ENCODE data around the gene RANBP2.
A peak's percentile ranks its signal among the peaks of the same experiment; 100 is the strongest.
"Not testable (repeated sequence)": the region's sequence is repeated elsewhere in the genome, so short reads cannot be mapped to it uniquely, and the experiment has no call there.

The RANBP2 gene

DNA sequence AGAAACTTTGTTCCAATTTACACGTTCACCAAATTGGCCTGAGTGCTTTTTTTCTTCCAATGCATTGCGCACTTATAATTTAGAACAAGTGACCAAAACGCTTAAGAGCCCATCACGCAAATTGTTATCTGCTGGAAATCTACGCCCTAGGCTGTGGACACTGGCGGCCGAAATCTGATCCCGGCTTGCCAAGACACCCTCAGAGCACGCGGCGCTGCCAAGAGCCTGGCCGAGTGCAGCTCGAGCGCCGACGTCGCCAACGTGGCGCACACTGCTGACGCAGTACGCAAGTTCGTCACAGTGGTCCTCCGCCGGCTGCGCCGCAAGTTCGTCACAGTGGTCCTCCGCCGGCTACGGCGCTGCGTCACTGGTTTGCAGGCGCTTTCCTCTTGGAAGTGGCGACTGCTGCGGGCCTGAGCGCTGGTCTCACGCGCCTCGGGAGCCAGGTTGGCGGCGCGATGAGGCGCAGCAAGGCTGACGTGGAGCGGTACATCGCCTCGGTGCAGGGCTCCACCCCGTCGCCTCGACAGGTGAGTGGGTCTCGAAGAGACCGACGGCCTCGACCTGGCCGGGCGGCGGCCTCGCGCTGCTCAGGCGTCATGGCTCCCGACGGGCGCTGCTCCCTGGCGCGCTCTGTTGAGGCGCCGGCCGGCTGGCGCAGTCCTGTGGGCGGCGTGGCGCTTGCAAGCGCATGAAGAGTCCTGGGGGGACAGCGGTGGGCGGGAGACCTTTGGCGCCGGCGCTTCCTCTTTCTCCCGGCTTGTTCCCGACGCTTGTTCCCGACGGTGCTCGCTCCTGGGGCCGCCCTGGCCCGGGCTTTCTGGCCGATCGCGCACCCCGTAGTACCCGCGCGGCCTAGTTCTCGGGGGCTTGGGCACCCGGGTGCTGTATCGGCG, at the start of gene RANBP2:
Gene RANBP2 (plus strand): TSS at position 334 of the 896 bp plus-strand sequence. CDS start 125 bp downstream, at position 459.
- peak; percentile 80 to 88 (median 85) for DNase-seq

DNA sequence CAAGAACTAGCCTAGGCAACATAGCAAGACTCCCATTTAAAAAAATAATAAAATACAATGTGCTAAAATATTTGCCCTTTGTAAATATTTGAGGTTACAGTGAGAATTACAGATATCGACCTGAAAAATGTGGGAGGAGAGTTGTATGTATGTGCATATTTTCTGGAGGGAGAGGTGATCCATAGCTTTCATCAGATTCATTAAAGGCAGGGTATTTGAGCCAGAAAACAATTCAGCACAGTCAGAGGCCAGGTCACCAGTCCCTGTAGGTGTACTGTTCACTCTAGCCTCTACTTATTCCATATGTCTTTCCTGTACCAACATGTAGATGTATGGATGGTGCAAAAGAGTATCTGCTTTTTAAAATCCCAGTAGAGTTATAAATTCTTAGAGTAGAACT, 49.0 kb upstream of the RANBP2 start:
- DNase-seq: not testable (repeated sequence)

DNA sequence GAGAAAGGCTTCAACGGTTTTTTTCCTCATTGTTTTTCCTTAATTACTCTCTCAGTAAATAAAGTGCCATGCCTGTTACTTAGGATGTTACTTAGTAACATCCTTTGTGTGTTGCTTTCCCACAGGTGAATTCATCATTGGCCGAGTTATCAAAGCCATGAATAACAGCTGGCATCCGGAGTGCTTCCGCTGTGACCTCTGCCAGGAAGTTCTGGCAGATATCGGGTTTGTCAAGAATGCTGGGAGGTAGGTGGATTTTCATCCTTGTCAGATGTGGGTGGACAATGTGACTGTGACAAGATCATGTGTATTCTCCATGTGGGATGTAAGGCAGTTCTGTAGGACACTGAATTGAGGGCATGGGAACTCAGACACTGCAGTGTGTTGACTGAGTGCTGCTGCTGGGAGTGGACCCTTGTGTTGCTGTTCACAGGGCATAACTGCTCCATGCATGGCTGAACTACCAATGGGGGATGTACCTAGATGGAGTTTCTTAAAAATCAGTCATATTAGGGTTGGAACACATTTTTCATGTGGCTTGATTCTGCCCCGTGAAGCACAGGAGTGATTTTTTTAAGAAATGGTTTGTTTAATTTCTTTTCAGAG, 47.0 kb upstream of the RANBP2 start:
- not testable (repeated sequence) for DNase-seq

DNA sequence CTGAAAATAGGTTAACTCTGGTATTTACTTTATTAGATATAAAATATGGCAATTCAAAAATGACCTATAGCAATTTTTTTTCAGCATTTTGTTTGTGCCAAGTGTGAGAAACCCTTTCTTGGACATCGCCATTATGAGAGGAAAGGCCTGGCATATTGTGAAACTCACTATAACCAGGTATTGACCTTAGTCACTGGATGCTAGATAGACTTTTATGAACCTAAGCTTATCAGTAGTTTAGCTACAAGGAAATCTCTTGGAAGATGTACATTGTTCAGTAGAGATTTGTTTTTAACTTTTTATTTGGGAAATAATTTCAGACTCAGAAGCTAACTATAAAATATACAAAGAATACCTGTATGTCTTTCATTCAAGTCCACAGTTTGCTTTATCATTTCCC, 42.8 kb upstream of the RANBP2 start:
- not testable (repeated sequence) for DNase-seq

DNA sequence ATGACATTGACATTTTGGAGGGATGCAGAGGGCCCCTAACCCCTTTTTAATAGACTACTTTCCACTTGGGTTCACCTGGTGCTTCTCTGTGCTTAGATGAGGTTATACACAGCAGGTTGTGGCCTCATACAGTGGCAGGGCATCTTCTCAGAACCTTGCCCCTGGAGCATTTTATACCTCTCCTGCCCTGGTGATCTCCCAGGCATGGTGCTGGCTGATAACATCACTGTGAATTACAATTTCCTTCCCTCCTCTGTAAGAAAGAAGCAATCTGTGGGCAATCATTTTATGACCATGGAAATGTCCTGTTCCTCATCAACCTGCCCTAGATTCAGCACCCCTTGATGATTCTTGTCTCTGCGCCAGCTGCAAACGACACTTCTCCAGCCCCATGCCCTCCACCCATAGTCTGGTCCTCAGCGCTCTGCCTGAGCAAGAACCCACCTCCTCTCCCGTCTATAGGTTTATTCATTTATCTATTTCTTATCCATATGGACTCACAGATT, 42.0 kb upstream of the RANBP2 start:
- DNase-seq: not testable (repeated sequence)

DNA sequence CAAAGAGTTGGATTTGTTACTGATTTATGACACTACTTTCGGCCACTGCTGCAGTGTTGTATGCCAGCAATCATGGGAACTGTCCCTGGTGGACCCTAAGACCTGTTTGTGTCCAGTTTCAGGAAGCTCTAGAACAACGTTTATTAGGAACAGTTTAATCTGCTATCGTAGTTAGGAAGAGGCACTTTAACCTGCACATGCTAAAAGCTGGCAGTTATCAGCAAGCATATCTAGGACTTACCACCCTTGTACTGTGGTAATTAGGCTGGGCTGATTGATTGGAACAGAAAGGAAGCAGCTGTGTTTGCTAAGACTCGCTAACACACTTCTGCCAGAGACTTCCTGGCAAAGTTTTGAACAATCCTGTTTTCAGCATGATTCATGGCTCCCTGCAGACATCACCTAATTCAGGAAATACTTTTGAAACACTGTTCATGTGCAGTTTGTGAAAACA, 41.1 kb upstream of the RANBP2 start:
- not testable (repeated sequence) for DNase-seq

DNA sequence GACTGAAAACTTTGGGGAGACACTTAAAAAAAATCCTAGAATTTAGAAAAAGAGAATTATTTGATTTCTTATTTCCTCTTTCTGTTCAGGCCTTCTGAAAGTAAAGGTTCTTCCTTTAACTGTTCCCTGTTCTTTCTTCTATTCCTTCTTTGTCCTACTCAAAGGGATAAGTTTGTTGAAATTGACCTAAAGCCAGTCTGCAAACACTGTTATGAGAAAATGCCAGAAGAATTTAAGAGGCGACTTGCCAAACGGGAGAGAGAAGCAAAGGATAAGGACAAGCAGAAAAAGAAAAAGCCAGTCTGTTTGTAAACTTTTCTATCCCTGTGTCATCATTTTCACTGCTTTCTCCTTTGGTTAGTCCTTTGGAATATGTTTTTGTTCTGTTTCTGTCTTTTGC, 38.5 kb upstream of the RANBP2 start:
- not testable (repeated sequence) for DNase-seq

DNA sequence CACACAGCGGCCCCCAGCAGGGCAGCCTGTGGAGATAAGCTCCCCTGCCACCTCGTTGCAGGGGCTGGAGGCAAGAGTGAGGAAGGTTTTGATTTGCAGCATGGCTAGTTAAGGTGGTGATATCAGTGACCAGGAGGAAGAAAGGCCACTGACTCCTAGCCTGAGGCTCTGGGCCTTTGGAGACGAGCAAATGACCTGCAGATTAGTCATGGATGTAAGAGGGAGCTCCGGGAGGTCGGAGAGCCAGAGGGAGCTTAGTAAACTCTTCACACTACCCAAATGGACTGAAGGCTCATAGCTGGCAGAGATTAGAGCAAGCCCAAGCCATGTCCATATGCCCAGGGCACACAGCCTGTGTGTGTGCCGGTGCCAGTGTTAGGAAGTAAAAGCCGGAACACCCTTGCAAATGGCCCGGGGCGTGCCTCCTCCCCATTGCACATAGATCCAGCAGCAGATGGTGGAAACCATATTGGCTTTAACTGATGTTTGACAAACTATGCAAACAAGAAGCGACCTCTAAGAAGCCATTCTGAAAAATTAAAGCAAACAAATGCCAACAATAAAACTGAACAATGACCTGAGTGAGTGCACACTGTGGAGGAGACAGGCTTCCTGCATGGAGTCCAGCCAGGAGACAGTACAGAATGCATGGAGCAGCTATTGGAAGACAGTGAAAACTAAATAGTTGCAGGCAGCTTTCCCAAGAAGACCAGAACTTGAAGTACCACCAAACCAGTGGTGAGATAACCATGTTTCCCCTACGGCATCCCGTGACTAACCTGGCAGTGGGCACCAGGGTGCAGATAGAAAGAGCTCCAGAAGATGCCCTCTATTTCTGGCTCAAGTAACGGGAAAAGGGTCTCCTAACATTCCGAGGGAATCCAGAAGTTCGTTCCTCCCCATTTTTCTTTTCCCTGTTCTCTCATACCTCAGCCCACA, 30.2 kb upstream of the RANBP2 start:
- not testable (repeated sequence) for DNase-seq

DNA sequence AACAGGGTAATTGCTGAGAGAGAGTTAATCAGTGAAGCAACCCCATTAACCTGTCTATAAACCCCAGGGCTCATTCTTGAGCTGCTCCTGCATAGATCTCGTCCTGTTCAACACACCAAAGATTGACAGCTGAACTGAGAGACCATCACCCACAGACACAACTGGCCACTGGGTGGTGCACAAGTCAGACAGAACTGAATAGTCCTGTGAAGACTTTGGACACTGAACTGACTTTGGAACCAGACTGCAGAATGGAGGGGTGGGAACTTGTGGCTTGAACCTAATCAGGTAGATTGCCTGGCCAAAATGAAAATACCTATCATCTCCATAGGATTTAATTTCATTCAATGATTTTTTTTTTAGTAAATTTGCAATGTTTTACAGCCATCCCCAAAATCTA, 29.3 kb upstream of the RANBP2 start:
- DNase-seq: not testable (repeated sequence)

DNA sequence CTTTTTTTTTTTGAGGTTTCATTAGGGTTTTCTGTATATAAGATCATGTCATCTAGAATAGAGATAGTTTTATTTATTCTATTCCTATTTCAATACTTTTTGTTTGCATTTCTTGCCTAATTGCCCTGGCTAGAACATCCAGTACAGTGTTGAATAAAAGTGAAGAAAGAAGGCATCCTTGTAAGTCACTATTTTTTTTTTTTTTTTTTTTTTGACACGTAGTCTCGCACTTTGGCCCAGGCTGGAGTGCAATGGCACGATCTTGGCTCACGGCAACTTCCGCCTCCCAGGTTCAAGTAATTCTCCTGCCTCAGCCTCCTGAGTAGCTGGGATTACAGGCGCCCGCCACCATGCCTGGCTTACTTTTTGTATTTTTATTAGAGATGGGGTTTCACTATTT, 27.8 kb upstream of the RANBP2 start:
- no peak for DNase-seq

DNA sequence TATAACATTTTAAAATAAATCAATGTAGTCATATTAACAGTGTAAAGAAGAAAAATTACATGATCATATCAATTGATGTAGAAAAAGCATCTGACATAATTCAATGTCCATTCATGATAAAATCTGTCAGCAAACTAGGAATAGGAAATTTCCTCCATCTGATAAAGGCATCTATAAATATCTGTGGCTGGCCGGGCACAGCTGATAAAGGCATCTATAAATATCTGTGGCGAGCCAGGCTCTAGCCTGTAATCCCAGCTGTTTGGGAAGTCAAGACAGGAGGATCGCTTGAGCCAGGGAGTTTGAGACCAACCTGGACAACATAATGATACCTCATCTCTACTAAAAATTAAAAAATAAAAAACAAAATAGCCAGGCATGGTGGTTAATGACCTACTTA, 18.1 kb upstream of the RANBP2 start:
- DNase-seq: no peak

DNA sequence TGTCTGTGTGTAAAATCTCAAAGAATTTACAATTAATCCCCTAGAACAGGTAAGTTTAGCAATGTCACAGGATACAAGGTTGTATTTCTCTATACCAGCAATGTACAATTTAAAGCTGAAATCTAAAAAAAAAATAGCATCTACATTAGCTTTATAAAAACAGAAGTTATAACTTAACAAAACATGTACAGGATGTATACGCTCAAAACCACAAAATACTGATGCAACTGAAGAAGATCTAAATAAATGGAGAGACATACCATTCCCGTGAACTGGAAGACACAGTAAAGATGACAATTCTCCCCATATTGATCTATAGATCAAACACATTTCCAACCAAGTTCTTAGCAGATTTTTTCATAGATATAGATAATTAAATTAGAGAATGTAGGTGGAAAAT, 17.5 kb upstream of the RANBP2 start:
- no peak for DNase-seq

DNA sequence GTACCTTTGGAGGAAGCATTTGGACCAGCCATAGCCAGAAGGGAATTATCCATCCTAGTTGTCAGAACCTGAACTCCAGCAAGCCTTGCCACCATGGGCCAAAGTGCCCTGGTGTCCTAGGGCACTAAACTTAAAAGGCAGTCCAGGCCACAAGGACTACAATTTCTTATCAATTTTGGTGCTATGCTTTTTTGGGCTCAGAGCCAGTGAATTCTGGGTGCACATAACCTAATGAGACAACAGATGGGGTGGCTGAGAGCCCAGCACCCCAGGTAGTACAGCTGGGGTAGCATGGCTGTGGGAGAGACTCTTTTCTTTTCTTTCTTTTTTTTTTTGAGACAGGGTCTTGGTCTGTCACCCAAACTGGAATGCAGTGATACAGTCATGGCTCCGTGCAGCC, 14.4 kb upstream of the RANBP2 start:
- DNase-seq: no peak

DNA sequence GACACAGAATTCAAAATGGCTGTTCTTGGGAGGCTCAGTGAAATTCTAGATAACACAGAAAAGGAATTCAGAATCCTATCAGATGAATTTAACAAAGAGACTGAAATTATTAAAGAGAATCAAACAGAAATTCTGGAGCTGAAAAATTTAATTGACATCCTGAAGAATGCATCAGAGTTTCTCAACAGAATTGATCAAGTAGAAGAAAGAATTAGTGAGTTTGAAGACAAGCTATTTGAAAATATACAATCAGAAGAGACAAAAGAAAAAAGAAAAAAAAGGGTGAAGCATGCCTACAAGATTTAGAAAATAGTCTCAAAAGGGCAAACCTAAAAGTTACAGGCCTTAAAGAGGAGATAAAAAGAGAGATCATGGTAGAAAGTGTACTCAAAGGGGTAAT, 12.0 kb upstream of the RANBP2 start:
- DNase-seq: no peak

DNA sequence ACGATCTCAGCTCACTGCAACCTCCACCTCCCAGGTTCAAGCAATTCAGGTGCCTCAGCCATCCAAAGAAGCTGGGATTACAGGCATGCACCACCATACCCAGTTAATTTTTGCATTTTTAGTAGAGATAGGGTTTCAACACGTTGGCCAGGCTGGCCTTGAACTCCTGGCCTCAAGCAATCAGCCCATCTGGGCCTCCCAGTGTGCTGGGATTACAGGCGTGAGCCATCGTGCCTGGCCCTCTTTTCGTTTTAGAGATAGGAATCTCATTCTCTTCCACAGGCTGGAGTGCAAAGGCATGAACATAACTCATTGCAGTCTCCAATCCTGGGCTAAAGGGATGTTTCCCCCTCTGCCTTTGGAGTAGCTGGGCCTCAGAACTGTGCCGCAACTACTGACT, 2.3 kb upstream of the RANBP2 start:
- not testable (repeated sequence) for DNase-seq

DNA sequence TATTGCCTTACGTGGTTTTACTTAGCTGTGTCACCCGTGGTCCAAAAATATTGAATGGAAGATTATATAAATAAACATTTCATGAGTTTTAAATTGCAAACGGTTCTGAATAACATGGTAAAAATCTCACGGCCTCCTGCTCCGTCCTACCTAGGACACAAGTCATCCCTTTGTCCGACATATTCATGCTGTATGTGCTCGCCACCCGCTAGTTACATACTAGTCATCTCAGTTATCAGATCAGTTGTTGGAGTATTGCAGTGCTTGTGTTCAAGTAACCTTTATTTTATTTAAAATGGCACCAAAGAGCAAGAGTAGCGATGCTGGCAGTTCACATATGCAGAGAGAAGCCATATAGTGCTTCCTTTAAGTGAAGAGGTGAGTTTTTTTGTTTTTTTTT, 6.8 kb downstream of the RANBP2 start:
- not testable (repeated sequence) for DNase-seq

DNA sequence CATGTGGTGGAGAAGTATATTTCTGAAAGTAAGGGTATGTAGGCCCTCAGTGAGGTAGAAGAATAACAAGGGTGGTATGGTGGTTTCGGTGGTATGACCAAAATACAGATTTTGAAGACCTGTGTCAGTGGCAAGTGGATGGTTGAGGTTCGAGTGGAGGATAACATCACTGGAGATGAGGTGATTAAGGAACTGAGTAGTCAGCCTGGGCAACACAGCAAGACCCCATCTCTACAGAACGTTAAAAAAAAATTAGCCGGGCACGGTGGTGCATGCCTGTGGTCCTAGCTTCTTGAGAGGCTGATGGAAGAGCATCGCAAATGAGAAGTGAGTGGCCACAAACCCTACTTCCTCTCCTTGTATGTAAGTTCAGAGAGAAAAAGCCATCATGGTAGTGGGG, 15.4 kb downstream of the RANBP2 start:
- not testable (repeated sequence) for DNase-seq

DNA sequence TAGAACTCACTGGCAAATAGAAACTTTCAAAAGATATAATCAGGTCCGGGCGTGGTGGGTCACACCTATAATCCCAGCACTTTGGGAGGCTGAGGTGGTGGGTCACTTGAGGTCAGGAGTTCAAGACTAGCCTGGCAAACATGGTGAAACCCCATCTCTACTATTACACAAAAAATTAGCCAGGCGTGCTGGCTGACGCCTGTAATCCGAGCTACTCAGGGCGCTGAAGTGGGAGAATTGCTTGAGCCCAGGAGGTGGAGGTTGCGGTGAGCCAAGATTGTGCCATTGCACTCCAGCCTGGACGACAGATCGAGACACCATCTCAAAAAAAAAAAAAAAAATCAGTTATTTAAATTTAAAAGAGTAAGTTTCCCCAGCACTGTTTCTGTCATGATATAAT, 38.7 kb downstream of the RANBP2 start:
- DNase-seq: not testable (repeated sequence)

DNA sequence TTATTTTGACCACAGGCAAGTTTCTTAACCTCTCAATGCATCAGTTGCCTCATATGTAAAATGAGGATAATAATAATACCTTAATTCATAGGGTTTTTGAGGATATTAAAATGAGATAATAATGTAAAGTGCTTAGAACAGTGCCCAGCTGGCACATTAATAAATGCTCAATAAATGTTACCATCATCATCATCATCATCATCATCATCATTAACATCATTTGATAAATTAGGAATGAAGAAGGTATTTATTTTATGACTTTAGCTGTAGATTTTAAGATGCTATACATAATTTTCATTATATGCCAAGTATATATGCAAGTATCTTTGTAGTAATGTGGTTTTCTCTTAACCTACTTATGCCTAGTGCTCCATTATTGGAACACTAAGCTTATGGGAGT, 43.3 kb downstream of the RANBP2 start:
- not testable (repeated sequence) for DNase-seq

DNA sequence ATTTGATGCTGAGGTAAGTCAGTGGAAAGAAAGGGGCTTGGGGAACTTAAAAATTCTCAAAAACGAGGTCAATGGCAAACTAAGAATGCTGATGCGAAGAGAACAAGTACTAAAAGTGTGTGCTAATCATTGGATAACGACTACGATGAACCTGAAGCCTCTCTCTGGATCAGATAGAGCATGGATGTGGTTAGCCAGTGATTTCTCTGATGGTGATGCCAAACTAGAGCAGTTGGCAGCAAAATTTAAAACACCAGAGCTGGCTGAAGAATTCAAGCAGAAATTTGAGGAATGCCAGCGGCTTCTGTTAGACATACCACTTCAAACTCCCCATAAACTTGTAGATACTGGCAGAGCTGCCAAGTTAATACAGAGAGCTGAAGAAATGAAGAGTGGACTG, 47.4 kb downstream of the RANBP2 start:
- DNase-seq: not testable (repeated sequence)

DNA sequence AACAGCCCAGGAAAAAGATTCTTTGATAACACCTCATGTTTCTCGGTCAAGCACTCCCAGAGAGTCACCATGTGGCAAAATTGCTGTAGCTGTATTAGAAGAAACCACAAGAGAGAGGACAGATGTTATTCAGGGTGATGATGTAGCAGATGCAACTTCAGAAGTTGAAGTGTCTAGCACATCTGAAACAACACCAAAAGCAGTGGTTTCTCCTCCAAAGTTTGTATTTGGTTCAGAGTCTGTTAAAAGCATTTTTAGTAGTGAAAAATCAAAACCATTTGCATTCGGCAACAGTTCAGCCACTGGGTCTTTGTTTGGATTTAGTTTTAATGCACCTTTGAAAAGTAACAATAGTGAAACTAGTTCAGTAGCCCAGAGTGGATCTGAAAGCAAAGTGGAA, 48.6 kb downstream of the RANBP2 start:
- DNase-seq: not testable (repeated sequence)

DNA sequence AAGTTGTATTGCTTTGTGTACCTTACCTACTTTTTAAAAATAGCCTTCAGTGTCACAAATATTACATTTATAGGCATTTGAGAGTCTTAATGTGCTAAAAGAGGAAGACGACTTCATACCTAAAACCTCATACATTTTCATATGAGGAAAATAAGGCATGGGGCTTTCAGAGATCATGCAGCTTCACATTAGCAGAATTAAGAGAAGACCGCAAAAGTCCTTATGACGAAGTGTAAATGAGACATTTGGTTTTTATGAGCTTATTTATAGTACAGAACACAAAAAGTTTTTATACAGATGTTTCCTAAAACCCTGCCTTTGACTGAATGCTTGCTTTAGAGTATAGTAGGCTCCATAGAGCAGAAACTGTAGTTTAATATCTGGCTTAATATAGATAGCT, 57.2 kb downstream of the RANBP2 start:
- no peak for DNase-seq

DNA sequence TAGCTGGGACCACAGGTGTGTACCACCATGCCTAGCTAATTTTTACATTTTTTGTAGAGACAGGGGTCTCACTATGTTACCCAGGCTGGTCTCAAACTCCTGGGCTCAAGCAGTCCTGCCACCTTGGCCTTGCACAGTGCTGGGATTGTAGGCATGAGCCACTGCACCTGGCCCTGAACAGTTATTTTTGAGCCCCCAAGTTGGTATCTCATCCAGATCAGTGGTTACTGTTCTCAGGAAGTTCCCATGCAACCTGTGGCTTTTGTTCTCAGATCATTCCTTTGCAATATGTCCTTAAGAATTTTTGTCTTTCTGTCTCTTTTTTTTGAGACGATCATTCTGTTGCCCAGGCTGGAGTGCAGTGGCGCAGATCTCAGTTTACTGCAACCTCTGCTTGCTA, 59.6 kb downstream of the RANBP2 start:
- no peak for DNase-seq

Data from activated naive CD4-positive, alpha-beta T cell (primary cell).